Activated T-cell treated with anti-CD3 and anti-CD28 coated beads, Interleukin-2, amount 50 U/mL, for 1 hour (primary cell): Measurements from ENCODE around the gene MADD.
"Not testable (repeated sequence)": the region's sequence is repeated elsewhere in the genome, so short reads cannot be mapped to it uniquely, and the experiment has no call there.

Experiments
- DNase-seq: peaks from one replicate; pipeline ENCODE4 v3.0.0-alpha.2; 2020

The MADD gene

GRCh38 chr11:47278058-47278457 lies 8.1 kb downstream of the MADD start:
- no peak for DNase-seq

GRCh38 chr11:47278769-47279168 lies 8.8 kb downstream of the MADD start:
- no peak for DNase-seq

DNA sequence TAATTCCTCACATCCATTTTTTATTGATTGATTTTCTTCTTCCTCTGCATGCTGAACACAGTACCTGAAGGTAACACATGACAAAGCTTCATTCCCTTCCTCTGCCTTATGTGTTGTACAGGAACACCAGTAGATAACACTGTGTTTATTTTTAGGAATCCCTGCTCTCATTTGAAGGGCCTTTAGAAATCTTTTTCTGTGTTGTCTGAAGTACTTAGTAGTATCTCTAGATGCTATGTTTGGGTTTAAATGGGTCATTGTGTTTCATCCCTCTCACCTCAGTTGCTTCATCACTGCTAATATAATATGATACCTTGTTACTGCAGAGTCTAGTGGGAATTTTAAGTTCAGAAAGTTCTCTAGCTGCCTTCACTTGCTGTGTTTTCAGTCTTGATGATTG lies 10.2 kb downstream of the MADD start:
- no peak for DNase-seq

GRCh38 chr11:47280860-47281259 lies 10.9 kb downstream of the MADD start:
- DNase-seq, result no peak

DNA sequence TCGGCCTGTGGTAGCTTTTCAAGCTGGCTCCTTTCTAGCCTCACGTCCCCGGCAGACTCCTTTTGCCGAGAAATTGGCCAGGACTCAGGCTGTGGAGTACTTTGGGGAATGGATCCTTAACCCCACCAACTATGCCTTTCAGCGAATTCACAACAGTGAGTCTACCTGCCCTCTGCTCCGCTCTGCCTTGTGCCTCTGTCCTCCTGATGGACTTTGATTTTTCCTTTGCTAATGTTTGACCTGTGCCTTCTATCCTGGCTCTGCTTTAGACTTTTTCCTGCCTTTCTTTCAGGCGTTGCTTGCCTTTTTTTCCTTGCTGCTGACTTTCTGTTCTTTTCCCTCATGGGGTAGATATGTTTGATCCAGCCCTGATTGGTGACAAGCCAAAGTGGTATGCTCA lies 12.5 kb downstream of the MADD start:
- no peak for DNase-seq

- DNase-seq, result no peak
Observed at GRCh38 chr11:47284151-47284550, 14.2 kb downstream of the MADD start.

DNA sequence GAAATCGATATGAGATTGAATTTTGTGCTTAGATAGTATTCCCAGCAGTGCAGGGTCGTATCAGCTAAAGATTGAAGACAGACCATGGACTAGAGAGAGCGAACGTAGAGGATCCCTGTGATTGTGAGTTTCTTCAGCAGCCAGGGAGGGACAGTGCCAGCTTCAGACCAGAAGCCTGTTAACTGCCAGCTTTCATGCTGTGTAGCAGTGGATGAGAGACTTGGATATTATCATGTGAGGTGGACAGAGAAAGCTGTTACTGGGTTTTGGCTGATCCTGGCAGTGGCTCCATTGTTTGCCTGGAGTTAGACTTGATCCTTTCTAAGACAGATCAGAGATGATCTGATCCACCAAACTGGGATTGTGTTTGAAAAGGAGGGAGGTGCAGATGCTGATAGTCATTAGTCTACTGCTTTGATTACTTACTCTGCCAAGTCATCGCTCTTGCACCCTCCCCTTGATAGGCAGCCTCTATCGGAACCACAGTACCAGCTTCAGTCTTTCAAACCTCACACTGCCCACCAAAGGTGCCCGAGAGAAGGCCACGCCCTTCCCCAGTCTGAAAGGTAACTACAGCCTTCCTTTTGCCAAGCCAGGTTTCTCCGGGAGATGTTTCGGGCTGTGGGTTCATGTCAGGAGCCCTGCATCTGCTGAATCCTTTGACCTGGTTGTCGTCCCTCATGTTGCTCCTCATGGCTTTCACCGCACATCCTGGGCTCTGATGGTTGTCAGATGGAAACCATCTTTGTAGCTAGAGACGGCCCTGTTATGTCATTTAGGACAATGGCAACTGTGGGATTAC lies 16.2 kb downstream of the MADD start:
- no peak for DNase-seq

GRCh38 chr11:47288066-47288465 lies 18.1 kb downstream of the MADD start:
- DNase-seq, result no peak

- no peak for DNase-seq
Observed at GRCh38 chr11:47289856-47290255, 19.9 kb downstream of the MADD start.

GRCh38 chr11:47295385-47295784 lies 25.5 kb downstream of the MADD start:
- DNase-seq, result no peak

DNA sequence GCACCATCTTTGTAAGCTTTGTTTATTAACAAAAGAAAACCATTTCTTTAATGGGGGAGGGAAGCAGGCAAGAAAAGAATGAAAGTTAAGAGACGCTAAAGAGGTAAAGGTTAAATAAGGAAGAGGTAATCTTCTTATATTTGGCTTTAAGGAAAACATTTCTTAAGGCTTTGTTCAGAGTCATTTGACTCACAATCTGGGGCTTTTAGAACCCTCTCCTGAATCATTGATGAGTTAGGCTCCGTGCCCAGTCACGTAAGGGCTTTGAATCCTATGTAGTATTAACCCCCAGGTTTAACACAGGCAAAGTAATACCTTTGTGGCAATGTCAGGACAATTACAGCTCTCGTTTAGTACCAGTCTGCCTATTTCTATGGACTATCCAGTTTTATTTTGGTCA lies 26.1 kb downstream of the MADD start:
- DNase-seq, result no peak

DNA sequence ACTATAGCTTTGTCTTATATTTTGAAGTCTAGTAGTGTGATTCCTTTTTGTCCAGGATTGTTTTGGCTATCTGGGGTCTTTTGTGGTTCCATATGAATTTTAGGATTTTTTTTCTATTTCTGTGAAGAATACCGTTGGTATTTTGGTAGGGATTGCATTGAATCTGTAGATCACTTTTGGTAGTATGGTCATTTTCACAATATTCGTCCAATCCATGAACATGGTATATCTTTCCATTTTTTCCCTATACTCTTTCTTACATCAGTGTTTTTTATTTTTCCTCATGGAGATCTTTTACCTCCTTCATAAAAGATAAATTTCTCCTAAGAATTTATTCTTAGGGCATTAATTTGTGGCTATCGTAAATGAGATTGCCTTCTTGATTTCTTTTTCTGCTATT lies 29.1 kb downstream of the MADD start:
- DNase-seq, result no peak

GRCh38 chr11:47302853-47303252 lies 32.9 kb downstream of the MADD start:
- DNase-seq, result no peak

DNA sequence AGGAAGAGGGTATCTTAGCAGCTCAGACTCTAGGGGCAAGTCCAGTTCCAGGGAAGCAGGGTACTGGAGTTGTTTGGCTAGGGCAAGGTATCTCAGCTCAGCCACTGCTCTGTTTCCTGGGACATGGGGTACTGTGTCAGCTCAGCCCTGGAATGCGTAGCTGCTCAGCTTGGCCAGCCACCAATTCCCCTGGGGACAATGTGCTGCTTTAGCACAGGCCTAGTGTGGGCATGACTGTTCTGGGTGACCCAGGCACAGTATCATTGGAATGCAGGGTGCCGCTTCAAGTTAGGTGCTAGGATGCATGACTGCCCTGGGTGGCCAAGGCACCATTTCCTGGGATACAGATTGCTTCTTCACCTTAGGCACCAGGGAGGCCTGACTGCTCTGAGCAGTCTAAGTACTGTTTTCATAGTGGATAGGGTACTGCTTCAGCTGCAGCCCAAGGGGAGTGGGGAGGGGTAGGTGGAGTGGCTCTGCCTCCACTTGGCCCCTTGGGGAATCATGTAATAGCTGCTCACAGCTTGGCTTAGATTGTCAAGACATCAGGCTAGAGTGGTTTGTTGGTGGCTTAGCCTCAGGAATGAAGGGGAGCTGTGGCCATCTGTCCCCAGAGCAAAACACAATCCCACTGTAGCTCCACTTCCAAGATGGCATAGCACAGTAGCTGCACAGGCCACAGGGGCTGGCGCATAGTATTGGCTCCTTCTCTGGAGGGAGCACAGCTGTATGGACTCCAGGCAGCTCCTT lies 36.0 kb downstream of the MADD start:
- no peak for DNase-seq

DNA sequence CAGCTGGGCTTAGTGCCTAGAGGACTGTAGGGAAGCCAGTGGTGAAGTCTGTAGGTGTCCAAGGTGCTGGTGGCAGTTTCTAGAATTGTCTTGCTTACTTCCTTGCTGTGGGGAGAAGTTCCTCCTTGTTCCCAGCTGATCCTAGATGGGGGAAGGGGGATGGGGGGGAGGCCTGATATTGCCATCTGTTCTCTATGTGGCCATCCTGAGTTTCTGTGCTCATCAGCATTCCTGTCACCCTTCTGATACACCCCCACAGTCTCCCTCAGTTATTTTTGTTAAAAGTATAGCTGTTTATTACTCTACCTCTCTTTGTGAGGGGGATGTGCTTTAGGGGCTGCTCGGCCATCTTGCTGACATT lies 36.5 kb downstream of the MADD start:
- no peak for DNase-seq

- no peak for DNase-seq
Observed at GRCh38 chr11:47308050-47308823, 38.3 kb downstream of the MADD start.

DNA sequence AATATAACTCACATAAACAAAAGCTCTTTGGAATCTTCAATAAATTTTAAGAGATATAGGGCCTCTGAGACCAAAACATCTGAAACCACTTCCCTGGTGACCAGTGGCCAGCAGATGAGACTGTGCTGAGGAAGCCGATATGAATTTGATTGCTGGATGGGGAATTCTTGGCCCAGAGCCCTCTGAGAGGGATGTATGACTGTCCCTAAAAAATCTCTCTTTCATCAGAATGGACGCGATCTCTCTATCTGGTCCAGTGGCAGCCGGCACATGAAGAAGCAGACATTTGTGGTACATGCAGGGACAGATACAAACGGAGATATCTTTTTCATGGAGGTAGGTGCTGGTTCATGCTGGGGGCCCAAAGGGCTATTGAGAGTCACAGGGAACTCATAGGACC lies 45.1 kb downstream of the MADD start:
- no peak for DNase-seq

DNA sequence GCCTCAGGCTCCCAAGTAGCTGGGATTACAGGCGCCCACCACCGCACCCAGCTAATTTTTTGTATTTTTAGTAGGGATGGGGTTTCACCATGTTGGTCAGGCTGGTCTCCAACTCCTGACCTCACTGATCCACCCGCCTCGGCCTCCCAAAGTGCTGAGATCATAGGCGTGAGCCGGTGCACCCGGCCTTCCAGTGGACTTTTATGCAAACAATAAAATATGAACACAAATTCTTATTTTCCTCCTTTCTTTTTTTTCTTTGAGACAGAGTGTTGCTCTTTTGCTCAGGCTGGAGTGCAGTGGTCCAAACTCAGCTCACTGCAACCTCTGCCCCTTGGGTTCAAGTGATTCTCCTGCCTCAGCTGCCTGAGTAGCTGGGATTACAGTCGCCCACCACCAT lies 46.6 kb downstream of the MADD start:
- not testable (repeated sequence) for DNase-seq

- no peak for DNase-seq
Observed at GRCh38 chr11:47317064-47317828, 47.3 kb downstream of the MADD start.

DNA sequence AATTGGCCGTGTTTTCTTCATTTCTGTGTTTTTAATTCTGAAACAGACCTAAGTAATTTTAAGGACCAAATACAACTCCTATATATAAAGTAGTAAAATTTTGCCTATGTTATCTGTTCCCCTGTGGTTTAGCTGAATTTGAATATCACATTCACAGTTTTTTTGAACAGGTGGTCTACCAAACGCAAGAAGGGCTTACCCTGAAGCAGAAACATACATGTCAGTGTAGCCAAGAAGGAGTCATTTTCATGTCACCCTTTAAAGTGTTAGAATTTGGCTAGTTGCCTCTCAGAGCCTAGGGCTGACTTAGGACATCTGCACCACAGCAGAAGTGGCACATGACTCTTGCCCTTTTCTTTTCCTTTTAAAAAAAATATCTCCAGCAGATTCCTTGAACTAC lies 48.2 kb downstream of the MADD start:
- no peak for DNase-seq

DNA sequence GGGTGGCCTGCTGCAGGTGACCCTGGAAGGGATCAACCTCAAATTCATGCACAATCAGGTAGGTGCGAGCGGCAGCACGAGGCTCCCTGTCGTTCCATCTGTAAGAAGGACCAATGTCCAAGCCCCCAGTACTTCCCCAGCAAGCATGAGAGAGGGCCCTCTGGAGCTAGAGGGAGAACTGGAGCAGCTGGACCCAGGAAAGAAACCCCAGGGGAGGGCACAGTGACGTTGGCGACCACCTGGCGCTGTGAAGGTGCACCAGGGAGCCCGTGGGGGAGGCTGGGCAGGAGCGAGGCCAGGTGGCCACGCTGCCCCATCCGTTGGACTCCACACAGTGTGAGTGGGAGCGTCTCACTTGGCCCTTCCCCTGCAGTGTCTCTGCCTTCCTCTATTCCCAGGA lies 54.6 kb downstream of the MADD start:
- no peak for DNase-seq

- no peak for DNase-seq
Observed at GRCh38 chr11:47325271-47326041, 55.5 kb downstream of the MADD start.
